Neuron (in vitro differentiated cells): ENCODE data around the gene GPER1.
"Not testable (repeated sequence)": the region's sequence is repeated elsewhere in the genome, so short reads cannot be mapped to it uniquely, and the experiment has no call there.

Experiments
- H2AFZ ChIP-seq: one replicate; pipeline ENCODE4 v1.6.1; 2013; ENCODE audit warnings: low read depth, mild to moderate bottlenecking, inconsistent platforms, low read length, moderate library complexity
- H3K27me3 ChIP-seq: one replicate; pipeline ENCODE4 v1.6.1; 2013; ENCODE audit warnings: low read length; ENCODE audit not compliant: insufficient read depth
- H3K36me3 ChIP-seq: one replicate; pipeline ENCODE4 v1.6.1; 2013; ENCODE audit warnings: low read length; ENCODE audit not compliant: insufficient read depth
- H3K4me1 ChIP-seq: one replicate; pipeline ENCODE4 v1.6.1; 2013; ENCODE audit warnings: low read length; ENCODE audit not compliant: insufficient read depth
- H3K4me3 ChIP-seq: 2 replicates; pipeline ENCODE4 v1.5.1; 2013; ENCODE audit warnings: mild to moderate bottlenecking, low read length, moderate library complexity
- H3K9me3 ChIP-seq: one replicate; pipeline ENCODE4 v1.6.1; 2013; ENCODE audit warnings: low read length

GPER1 gene

GRCh38 chr7:1068013-1068412 is 19.9 kb upstream of the GPER1 start:
- Histone ChIP-seq H3K9me3 (peaks cover 5% of the 10 kb centered on the region), H3K4me1 (peaks cover 4% of the 10 kb centered on the region), H3K4me3 (no peak overlapping the region)

DNA sequence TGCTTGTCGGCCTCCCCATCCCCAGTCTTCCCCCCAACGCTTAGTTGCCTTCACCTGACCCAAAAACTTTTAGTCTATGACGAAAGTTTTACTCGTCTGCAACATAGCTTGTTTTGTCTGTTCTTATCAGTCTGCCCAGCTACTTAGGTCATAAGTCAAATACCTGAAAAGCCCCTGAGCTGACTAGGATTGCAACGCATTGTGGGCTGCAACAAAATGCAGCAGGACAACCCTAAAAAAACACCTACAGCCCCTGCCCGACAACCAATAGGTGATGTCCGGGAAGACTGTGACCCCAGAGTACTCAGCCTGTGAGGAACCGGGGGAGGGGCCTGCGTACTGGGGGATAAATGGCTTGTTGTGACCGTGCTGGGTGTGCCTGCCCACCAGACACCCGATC is 19.3 kb upstream of the GPER1 start:
- peaks cover 5% of the 10 kb centered on the region for H3K9me3 ChIP-seq
- H2AFZ ChIP-seq = no peak overlapping the region
- H3K36me3 ChIP-seq = no peaks in the 10 kb centered on the region
- H3K27me3 ChIP-seq = no peaks in the 10 kb centered on the region
- no peak overlapping the region for H3K4me3 ChIP-seq
- peaks cover 4% of the 10 kb centered on the region for H3K4me1 ChIP-seq

More at GRCh38 chr7:1068013-1068412, 19.9 kb upstream of the GPER1 start:
- Histone ChIP-seq H3K27me3 (no peaks in the 10 kb centered on the region), H3K36me3 (no peaks in the 10 kb centered on the region), H2AFZ (no peak overlapping the region)

GRCh38 chr7:1070544-1071011 is 17.3 kb upstream of the GPER1 start:
- no peaks in the 10 kb centered on the region for H3K36me3 ChIP-seq
- H3K4me3 ChIP-seq = no peak overlapping the region

DNA sequence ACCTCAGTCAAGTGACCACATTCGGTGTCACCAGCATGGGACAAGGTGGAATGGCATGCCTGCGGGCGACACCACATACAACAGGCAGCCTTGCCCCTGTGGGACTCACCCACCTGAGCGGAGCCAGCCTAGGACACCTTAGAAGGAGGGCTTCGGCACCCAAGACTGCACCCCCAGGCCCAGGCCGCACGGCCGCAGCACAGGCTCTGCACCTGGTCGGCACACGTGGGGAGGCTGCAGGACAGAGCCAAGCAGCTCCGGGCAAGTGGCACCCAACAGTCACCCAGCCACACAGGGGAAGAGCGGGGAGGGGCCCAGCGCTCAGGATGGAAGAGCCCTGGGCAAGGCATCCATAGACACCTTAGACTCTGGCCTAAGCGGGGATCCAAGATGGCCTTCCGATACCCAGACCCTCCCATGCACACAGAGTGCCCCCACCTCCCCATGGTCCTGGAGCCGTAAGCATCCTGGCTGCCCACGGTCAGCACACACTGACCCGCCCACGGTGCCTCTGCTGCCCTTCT is 16.1 kb upstream of the GPER1 start:
- Histone ChIP-seq H3K9me3 (peaks cover 5% of the 10 kb centered on the region), H3K27me3 (no peaks in the 10 kb centered on the region), H3K4me1 (no peaks in the 10 kb centered on the region), H3K4me3 (no peak overlapping the region), H2AFZ (no peak overlapping the region), H3K36me3 (no peaks in the 10 kb centered on the region)

More at GRCh38 chr7:1070544-1071011, 17.3 kb upstream of the GPER1 start:
- Histone ChIP-seq H3K9me3 (peaks cover 5% of the 10 kb centered on the region), H3K4me1 (peaks cover under 1% of the 10 kb centered on the region), H3K27me3 (no peaks in the 10 kb centered on the region), H2AFZ (no peak overlapping the region)

GRCh38 chr7:1073142-1073977 is 14.6 kb upstream of the GPER1 start:
- Histone ChIP-seq H3K4me3 (no peak overlapping the region), H3K4me1 (no peaks in the 10 kb centered on the region), H2AFZ (no peak overlapping the region), H3K27me3 (no peaks in the 10 kb centered on the region), H3K9me3 (peaks cover 5% of the 10 kb centered on the region), H3K36me3 (no peaks in the 10 kb centered on the region)

DNA sequence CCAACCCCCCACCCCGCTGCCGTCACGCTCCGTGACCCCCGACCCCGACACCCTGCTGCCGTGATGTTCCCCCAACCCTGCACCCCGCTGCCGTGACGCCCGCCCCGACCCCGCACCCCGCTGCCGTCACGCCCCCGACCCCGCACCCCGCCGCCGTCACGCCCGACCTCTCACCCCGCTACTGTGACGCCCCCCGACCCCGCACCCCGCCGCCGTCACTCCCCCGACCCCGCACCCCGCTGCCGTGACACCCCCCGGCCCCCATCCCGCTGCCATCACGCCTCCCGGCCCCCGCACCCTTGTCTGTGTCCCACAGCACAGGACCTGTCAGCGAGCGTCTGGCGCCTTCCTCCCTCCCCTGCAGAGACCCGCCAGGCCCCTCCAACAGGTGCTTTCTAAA is 13.9 kb upstream of the GPER1 start:
- H3K27me3 ChIP-seq, H3K36me3 ChIP-seq, H3K9me3 ChIP-seq: not testable (repeated sequence)

GRCh38 chr7:1074593-1075431 is 13.1 kb upstream of the GPER1 start:
- Histone ChIP-seq H3K36me3 (no peaks in the 10 kb centered on the region), H3K9me3 (peaks cover 5% of the 10 kb centered on the region), H2AFZ (no peak overlapping the region), H3K27me3 (no peaks in the 10 kb centered on the region), H3K4me3 (no peak overlapping the region), H3K4me1 (peaks cover 9% of the 10 kb centered on the region)

More for the DNA sequence above, 13.9 kb upstream of the GPER1 start:
- not testable (repeated sequence) for H2AFZ ChIP-seq, H3K4me3 ChIP-seq, H3K4me1 ChIP-seq

- Histone ChIP-seq H3K4me1 (peaks cover 21% of the 10 kb centered on the region), H3K4me3 (no peak overlapping the region), H3K36me3 (no peaks in the 10 kb centered on the region), H2AFZ (no peak overlapping the region), H3K9me3 (no peaks in the 10 kb centered on the region), H3K27me3 (no peaks in the 10 kb centered on the region)
Measured at GRCh38 chr7:1076184-1077072, 11.5 kb upstream of the GPER1 start.

- no peaks in the 10 kb centered on the region for H3K36me3 ChIP-seq
- H3K4me1 ChIP-seq = peaks cover 21% of the 10 kb centered on the region
- H3K27me3 ChIP-seq = no peaks in the 10 kb centered on the region
- H3K9me3 ChIP-seq = no peaks in the 10 kb centered on the region
- H2AFZ ChIP-seq = no peak overlapping the region
- H3K4me3 ChIP-seq = no peak overlapping the region
Measured at GRCh38 chr7:1078519-1078918, 9.4 kb upstream of the GPER1 start.

DNA sequence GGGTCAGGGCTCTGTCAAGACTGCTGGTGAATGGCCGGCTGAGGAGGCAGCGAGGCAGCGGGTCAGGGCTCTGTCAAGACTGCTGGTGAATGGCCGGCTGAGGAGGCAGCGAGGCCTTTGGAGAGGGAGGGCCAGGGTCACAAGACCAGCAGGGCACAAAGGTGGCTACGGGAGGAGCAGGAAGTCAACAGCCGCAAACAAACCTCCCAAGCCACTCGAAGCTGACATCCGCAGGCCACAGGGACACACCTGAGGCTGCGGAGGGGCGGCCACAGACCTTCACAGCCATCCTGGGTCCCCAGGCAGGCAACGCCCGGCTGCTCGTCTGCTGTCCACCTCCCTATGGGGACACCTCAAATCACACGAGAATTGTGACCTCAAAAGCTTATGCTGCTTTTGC is 8.9 kb upstream of the GPER1 start:
- H3K4me1 ChIP-seq = peaks cover 21% of the 10 kb centered on the region
- no peaks in the 10 kb centered on the region for H3K9me3 ChIP-seq
- H3K27me3 ChIP-seq = no peaks in the 10 kb centered on the region
- no peak overlapping the region for H3K4me3 ChIP-seq
- no peaks in the 10 kb centered on the region for H3K36me3 ChIP-seq
- no peak overlapping the region for H2AFZ ChIP-seq

- Histone ChIP-seq H3K9me3 (no peaks in the 10 kb centered on the region), H3K36me3 (no peaks in the 10 kb centered on the region), H3K4me1 (peaks cover 23% of the 10 kb centered on the region), H3K27me3 (no peaks in the 10 kb centered on the region), H2AFZ (no peak overlapping the region), H3K4me3 (no peak overlapping the region)
Measured at GRCh38 chr7:1079546-1079945, 8.4 kb upstream of the GPER1 start.

DNA sequence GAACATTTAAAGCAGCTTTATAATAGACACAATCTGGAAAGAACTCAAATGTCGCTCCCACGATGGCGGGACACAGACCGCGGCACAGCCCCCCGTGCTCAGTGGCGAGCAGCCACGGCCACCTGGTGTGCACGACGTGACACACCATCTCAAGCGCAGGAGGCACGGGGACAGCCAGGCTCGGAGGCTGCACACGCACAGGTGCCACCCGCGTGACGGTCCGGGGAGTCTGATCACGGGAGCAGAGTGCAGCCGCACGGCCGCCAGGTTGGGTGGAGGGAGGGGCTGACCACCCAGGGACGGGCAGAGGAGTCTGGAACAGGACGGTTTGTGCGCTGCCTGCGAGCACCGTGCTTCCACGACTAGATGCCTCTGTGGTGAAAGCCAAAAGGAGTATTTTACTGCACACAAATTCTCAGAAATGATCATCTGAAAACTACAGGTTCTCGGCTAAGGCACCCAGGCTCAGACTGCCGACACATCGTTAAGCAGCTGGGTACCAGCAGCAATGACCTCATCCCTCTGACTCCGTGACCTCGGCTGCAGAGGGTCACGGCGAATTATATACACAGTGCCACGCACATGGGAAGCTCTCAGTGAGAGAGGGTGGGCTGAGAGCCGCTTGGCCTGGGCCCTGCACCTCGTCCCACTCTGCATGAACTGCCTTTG is 7.5 kb upstream of the GPER1 start:
- Histone ChIP-seq H3K4me3 (no peak overlapping the region), H3K27me3 (no peaks in the 10 kb centered on the region), H3K9me3 (no peaks in the 10 kb centered on the region), H3K4me1 (peaks cover 30% of the 10 kb centered on the region), H3K36me3 (no peaks in the 10 kb centered on the region), H2AFZ (no peak overlapping the region)
